Esophagus squamous epithelium (tissue), 4 donors: Measurements from ENCODE around the gene RIN2.

Experiments
- CTCF ChIP-seq, 6 experiments: fragments of 450-650 bp in 4 of 6; fragments of 200-600 bp in 2 of 6; sonication (generic) in 2 of 6; IDR thresholded peaks; one replicate each; pipeline ENCODE4 v1.5.1; 2016 to 2019; ENCODE audit warnings: antibody characterized with exemption in 6 of 6, mild to moderate bottlenecking in 4 of 6, moderate library complexity in 4 of 6
- POLR2A ChIP-seq, 4 donors: fragments of 450-650 bp; IDR thresholded peaks; one replicate each; pipeline ENCODE4 v1.6.1; 2017; ENCODE audit warnings: antibody characterized with exemption in 4 of 4, mild to moderate bottlenecking in 4 of 4, moderate library complexity in 3 of 4

GRCh38 chr20:19786311-19786710 lies 28.3 kb downstream of the RIN2 start:
- no peak for TF ChIP-seq CTCF (IDR thresholded peaks at IDR 0.05)
- TF ChIP-seq POLR2A (IDR thresholded peaks at IDR 0.05): no peak
